SK-N-SH (cell line): ENCODE results near the gene FAM181A. TPM values are rescaled to one million over a fixed set of nuclear protein-coding genes. Genes with fewer than 3 reads are reported as not detected.

Experiments
- CTCF ChIA-PET: fragments of 300-600, 350-600 bp; formaldehyde crosslinking; extraction: SDS; loops from one replicate; lab custom pipeline; 2021; lab: Yijun Ruan, JAX
- POLR2A ChIA-PET: fragments of 350-600 bp; sonication (Branson Sonifier 250); formaldehyde crosslinking; extraction: SDS; loops from one replicate; lab custom pipeline; 2020; ENCODE audit warnings: antibody characterized with exemption, inconsistent platforms; lab: Yijun Ruan, JAX
- DNase-seq: peaks from one replicate; pipeline ENCODE4 v3.0.0; 2012
- H2AFZ ChIP-seq: fragments of 200-600 bp; sonication (generic); 2 replicates; pipeline ENCODE4 v1.8.1; 2016; ENCODE audit warnings: antibody characterized with exemption, mild to moderate bottlenecking, low read depth
- H3F3A ChIP-seq: fragments of 200-600 bp; sonication (generic); replicated peaks from 2 replicates; pipeline ENCODE3; 2016; ENCODE audit warnings: antibody characterized with exemption, mild to moderate bottlenecking; ENCODE audit not compliant: insufficient read depth
- H3K27ac ChIP-seq, 2 experiments: fragments of 200-500 bp in 1 of 2; fragments of 200-600 bp in 1 of 2; sonication (Bioruptor generic) in 1 of 2; sonication (generic), shearing (Covaris generic) in 1 of 2; 2 replicates each; pipeline versions ENCODE4 v1.5.1 to v1.6.1; 2014 to 2016; ENCODE audit warnings: low read depth in 2 of 2, inconsistent platforms in 1 of 2, low read length in 1 of 2, mild to moderate bottlenecking in 1 of 2, mixed read lengths in 1 of 2
- H3K27me3 ChIP-seq: fragments of 200-600 bp; sonication (generic), shearing (Covaris generic); 2 replicates; pipeline ENCODE4 v1.6.1; 2016; ENCODE audit warnings: mixed run types; ENCODE audit not compliant: insufficient read depth
- H3K36me3 ChIP-seq, 2 experiments: fragments of 200-500 bp in 1 of 2; fragments of 200-600 bp in 1 of 2; sonication (Bioruptor generic) in 1 of 2; sonication (generic) in 1 of 2; replicated peaks in 1 of 2; 2 replicates each; pipeline versions ENCODE3 to v1.5.1; 2014 to 2016; ENCODE audit warnings: low read length in 1 of 2, mild to moderate bottlenecking in 1 of 2; ENCODE audit not compliant: insufficient read depth in 2 of 2, control insufficient read depth in 1 of 2
- H3K4me1 ChIP-seq, 2 experiments: fragments of 200-500 bp in 1 of 2; fragments of 200-600 bp in 1 of 2; sonication (Bioruptor generic) in 1 of 2; sonication (generic), shearing (Covaris generic) in 1 of 2; 2 replicates each; pipeline versions ENCODE4 v1.5.1 to v1.6.1; 2014 to 2016; ENCODE audit warnings: low read depth in 1 of 2, low read length in 1 of 2, mixed run types in 1 of 2; ENCODE audit not compliant: insufficient read depth in 2 of 2, control insufficient read depth in 1 of 2
- H3K4me2 ChIP-seq: fragments of 200-600 bp; sonication (generic), shearing (Covaris generic); 2 replicates; pipeline ENCODE4 v1.6.1; 2017; ENCODE audit warnings: mixed run types
- H3K4me3 ChIP-seq, 2 experiments: fragments of 200-500 bp in 1 of 2; fragments of 200-600 bp in 1 of 2; sonication (Bioruptor generic) in 1 of 2; sonication (generic), shearing (Covaris generic) in 1 of 2; 2 replicates each; pipeline versions ENCODE4 v1.5.1 to v1.8.1; 2014 to 2016; ENCODE audit warnings: low read depth in 2 of 2, inconsistent platforms in 1 of 2, low read length in 1 of 2, mild to moderate bottlenecking in 1 of 2, mixed read lengths in 1 of 2, moderate library complexity in 1 of 2
- H3K79me2 ChIP-seq: fragments of 200-600 bp; sonication (generic); 2 replicates; pipeline ENCODE4 v1.8.1; 2017; ENCODE audit warnings: mild to moderate bottlenecking; ENCODE audit not compliant: insufficient read depth
- H3K9ac ChIP-seq: fragments of 200-600 bp; sonication (generic); 2 replicates; pipeline ENCODE4 v1.6.1; 2017; ENCODE audit warnings: mixed run types
- H3K9me2 ChIP-seq: fragments of 200-600 bp; sonication (generic); 2 replicates; pipeline ENCODE4 v1.6.1; 2017; ENCODE audit warnings: mixed run types
- H3K9me3 ChIP-seq: fragments of 200-600 bp; sonication (generic); 2 replicates; pipeline ENCODE4 v1.6.1; 2017; ENCODE audit warnings: mixed run types, mild to moderate bottlenecking, moderate library complexity
- H4K20me1 ChIP-seq: fragments of 200-600 bp; sonication (generic); 2 replicates; pipeline ENCODE4 v1.6.1; 2017; ENCODE audit warnings: mild to moderate bottlenecking, mixed run types; ENCODE audit not compliant: insufficient read depth
- CHD2 ChIP-seq: fragments of 150-350 bp; IDR thresholded peaks from 2 replicates; pipeline ENCODE4 v1.6.1; 2018; ENCODE audit warnings: low read length; ENCODE audit not compliant: partially characterized antibody
- EP300 ChIP-seq, 2 experiments: IDR thresholded peaks; 2 replicates each; pipeline versions ENCODE4 v1.4.0 to v1.6.1; 2012; ENCODE audit warnings: borderline replicate concordance in 1 of 2, low read depth in 1 of 2, low read length in 1 of 2
- EZH2phosphoT487 ChIP-seq: fragments of 200-600 bp; sonication (generic); IDR thresholded peaks from 2 replicates; pipeline ENCODE4 v1.6.1; 2017; ENCODE audit warnings: low read depth, mixed run types, mild to moderate bottlenecking, antibody characterized with exemption, moderate library complexity, borderline replicate concordance
- FOXJ3 ChIP-seq: sonication (generic); formaldehyde crosslinking; IDR thresholded peaks from 2 replicates; pipeline ENCODE4 v1.5.1; 2020; ENCODE audit warnings: mild to moderate bottlenecking, missing genetic modification reagents
- GATA2 ChIP-seq: sonication (generic); formaldehyde crosslinking; IDR thresholded peaks from 2 replicates; pipeline ENCODE4 v1.5.0; 2020; ENCODE audit warnings: mild to moderate bottlenecking, missing genetic modification reagents
- IRF3 ChIP-seq: fragments of 150-350 bp; IDR thresholded peaks from 2 replicates; pipeline ENCODE4 v1.6.1; 2016; ENCODE audit warnings: mild to moderate bottlenecking, low read depth, low read length
- MXI1 ChIP-seq: IDR thresholded peaks from 2 replicates; pipeline ENCODE4 v1.6.1; 2012; ENCODE audit warnings: mild to moderate bottlenecking, low read depth, low read length, improper control_type of control experiment
- NFIC ChIP-seq: IDR thresholded peaks from 2 replicates; pipeline ENCODE4 v1.4.0; 2012; ENCODE audit warnings: borderline replicate concordance
- POLR2AphosphoS5 ChIP-seq: IDR thresholded peaks from 2 replicates; pipeline ENCODE4 v1.6.1; 2012; ENCODE audit warnings: low read depth, low read length
- RAD21 ChIP-seq: IDR thresholded peaks from 2 replicates; pipeline ENCODE4 v1.6.1; 2012; ENCODE audit warnings: mild to moderate bottlenecking, low read length
- RCOR1 ChIP-seq: fragments of 150-350 bp; IDR thresholded peaks from 2 replicates; pipeline ENCODE4 v1.6.1; 2017; ENCODE audit warnings: antibody characterized with exemption, low read length
- REST ChIP-seq: IDR thresholded peaks from 2 replicates; pipeline ENCODE4 v1.6.1; 2012; ENCODE audit warnings: mild to moderate bottlenecking, low read depth, low read length, moderate library complexity
- TAF1 ChIP-seq: IDR thresholded peaks from 2 replicates; pipeline ENCODE4 v1.6.1; 2012; ENCODE audit warnings: low read depth, mild to moderate bottlenecking, low read length, moderate library complexity, borderline replicate concordance
- TCF12 ChIP-seq: IDR thresholded peaks from 2 replicates; pipeline ENCODE4 v1.4.0; 2012
- TEAD4 ChIP-seq: IDR thresholded peaks from 2 replicates; pipeline ENCODE4 v1.4.0; 2012; ENCODE audit warnings: mild to moderate bottlenecking, borderline replicate concordance; ENCODE audit not compliant: insufficient read depth
- whole genome bisulfite sequencing: methylation state at CpG from one replicate; pipeline ENCODE4 v1.1.6; 2017; ENCODE audit warnings: low lambda C conversion rate; 5-methylcytosine and 5-hydroxymethylcytosine counted together
- polyA plus RNA-seq, 3 experiments: library from polyadenylated mRNA; depleted of rRNA; stranded (reverse); fragments of >200 nt; gene quantifications; 2 replicates each; pipeline ENCODE4 v1.2.3, GENCODE V29; 2012

Gene FAM181A
- polyA plus RNA-seq, 1 of the 3 experiments (the other 2 are of a cell fraction), result not detected

- TF ChIP-seq REST, result no peak
- TF ChIP-seq RCOR1, result no peak
- no peak for TF ChIP-seq POLR2AphosphoS5
These were observed 48.8 kb downstream of the FAM181A start (continued) for GRCh38 chr14:93975791-93976476.

- Histone ChIP-seq H3K9me2 (no peaks in the 10 kb centered on the region), H3K27me3 (no peaks in the 10 kb centered on the region), H3K4me3 (no peak within 1 kb of the TSS), H4K20me1 (no peaks in the 10 kb centered on the region), H3K36me3 (no peaks in the 10 kb centered on the region), H3K27ac (no peak within 1 kb of the TSS), H3K9ac (no peak within 1 kb of the TSS), H3K79me2 (no peaks in the 10 kb centered on the region), H3K9me3 (no peaks in the 10 kb centered on the region), H3K4me1 (peaks cover 0 to 3% of the 10 kb centered on the region in 2 experiments; a peak in 1 of 4 replicates), H3K4me2 (no peak within 1 kb of the TSS), H3F3A (no peaks in the 10 kb centered on the region), H2AFZ (no peak within 1 kb of the TSS)
- WGBS, result 75% methylated on average over 10 of the region's 12 CpGs
- DNase-seq, result no peak
- TF ChIP-seq TAF1 (no peak), IRF3 (no peak), FOXJ3 (no peak), TCF12 (no peak), RAD21 (no peak), MXI1 (no peak), NFIC (no peak), GATA2 (no peak), TEAD4 (no peak), EP300 (IDR thresholded peaks at IDR 0.05; ENCODE audit: borderline replicate concordance in 1 of 2, low read depth in 1 of 2, low read length in 1 of 2) (no peak), EZH2phosphoT487 (no peak), POLR2AphosphoS5 (no peak), CHD2 (no peak)
- ChIA-PET POLR2A (no interaction called here), CTCF (interaction anchor here (1.3 to 1.8 kb wide), 2 partner anchors 25 to 38 kb away, joined by 4 to 6 read pairs; no protein-coding TSS in a partner anchor)
These were observed 49.4 kb downstream of the FAM181A start, which contains the start of gene ASB2 for GRCh38 chr14:93976477-93977057. Gene ASB2 (minus strand): TSS chr14:93976570. CDS start chr14:93964539, 12,031 bp downstream.
